ENCODE data around the gene CBFB. TPM values are rescaled to one million over a fixed set of nuclear protein-coding genes. Genes with fewer than 3 reads are reported as not detected.
A peak's percentile ranks its signal among the peaks of the same experiment; 100 is the strongest.
"Not testable (repeated sequence)": the region's sequence is repeated elsewhere in the genome, so short reads cannot be mapped to it uniquely, and the experiment has no call there.

Gene CBFB
- total and polyA plus RNA-seq, 3 experiments from 2014 or later, result 100 to 141 (median 132) TPM

- Mint-ChIP-seq H3K36me3 (peaks cover 0 to 56% (median 8%) of the 10 kb centered on the region in 3 donors), H3K27me3 (no peaks in the 10 kb centered on the region), H3K27ac (peak overlapping the region in 3 of 8 donors; percentile 8 to 54 (median 20)), H3K4me1 (peaks cover 48 to 82% (median 77%) of the 10 kb centered on the region in 3 donors), H3K4me3 (peak overlapping the region in 3 of 7 donors; percentile 8 to 23 (median 16)), H3K9me3 (no peaks in the 10 kb centered on the region)
- ChIA-PET POLR2A (interaction anchor here (0.8 kb wide), 1 partner anchor 900 kb away, joined by 3 read pairs; no protein-coding TSS in a partner anchor), CTCF (interaction anchor here (1.1 kb wide), 1 partner anchor 120 kb away, joined by 7 read pairs; no protein-coding TSS in a partner anchor)
- Histone ChIP-seq H3K4me1 (ENCODE audit: insufficient read depth, low read length) (peaks cover 43% of the 10 kb centered on the region), H3K4me3 (ENCODE audit: low read length) (no peak overlapping the region), H3K27me3 (ENCODE audit: insufficient read depth, low read length, poor library complexity, severe bottlenecking) (no peaks in the 10 kb centered on the region), H3K9me3 (ENCODE audit: low read length) (no peaks in the 10 kb centered on the region), H3K27ac (ENCODE audit: low read depth, low read length) (no peak overlapping the region), H3K36me3 (ENCODE audit: insufficient read depth, low read length) (peaks cover 5% of the 10 kb centered on the region)
- no peak for DNase-seq
Observed at GRCh38 chr16:67035364-67035763, 6.4 kb downstream of the CBFB start.

- Histone ChIP-seq H3K4me1 (ENCODE audit: insufficient read depth, low read length) (peaks cover 33% of the 10 kb centered on the region), H3K27me3 (ENCODE audit: insufficient read depth, low read length, poor library complexity, severe bottlenecking) (no peaks in the 10 kb centered on the region), H3K36me3 (ENCODE audit: insufficient read depth, low read length) (peaks cover 9% of the 10 kb centered on the region), H3K4me3 (ENCODE audit: low read length) (no peak overlapping the region), H3K9me3 (ENCODE audit: low read length) (no peaks in the 10 kb centered on the region), H3K27ac (ENCODE audit: low read depth, low read length) (no peak overlapping the region)
- Mint-ChIP-seq H3K27me3 (no peaks in the 10 kb centered on the region), H3K4me1 (peaks cover 49 to 82% (median 77%) of the 10 kb centered on the region in 3 donors), H3K27ac (peak overlapping the region in 3 of 8 donors; percentile 4 to 39 (median 11)), H3K36me3 (peaks cover 0 to 61% (median 14%) of the 10 kb centered on the region in 3 donors), H3K4me3 (peak overlapping the region in 1 of 7 donors; percentile 35), H3K9me3 (no peaks in the 10 kb centered on the region)
- no peak for DNase-seq
- ChIA-PET POLR2A (no interaction called here), CTCF (no interaction called here)
Observed at GRCh38 chr16:67036323-67036741, 7.4 kb downstream of the CBFB start.

- H3K36me3 Mint-ChIP-seq, result peaks cover 0 to 50% (median 14%) of the 10 kb centered on the region in 3 donors
- ChIA-PET POLR2A (no interaction called here), CTCF (interaction anchor here (0.8 kb wide), 1 partner anchor 116 kb away, joined by 4 read pairs; no protein-coding TSS in a partner anchor)
- no peaks in the 10 kb centered on the region for H3K9me3 Mint-ChIP-seq
- H3K27me3 Mint-ChIP-seq, result no peaks in the 10 kb centered on the region
- Histone ChIP-seq H3K4me1 (ENCODE audit: insufficient read depth, low read length) (peaks cover 15% of the 10 kb centered on the region), H3K27me3 (ENCODE audit: insufficient read depth, low read length, poor library complexity, severe bottlenecking) (no peaks in the 10 kb centered on the region), H3K9me3 (ENCODE audit: low read length) (no peaks in the 10 kb centered on the region), H3K27ac (ENCODE audit: low read depth, low read length) (no peak overlapping the region), H3K4me3 (ENCODE audit: low read length) (no peak overlapping the region), H3K36me3 (ENCODE audit: insufficient read depth, low read length) (peaks cover 10% of the 10 kb centered on the region)
- DNase-seq, result no peak
- H3K4me3 Mint-ChIP-seq, result no peak overlapping the region
- peaks cover 33 to 64% (median 60%) of the 10 kb centered on the region in 3 donors for H3K4me1 Mint-ChIP-seq
- peak overlapping the region in 1 of 8 donors; percentile 41 for H3K27ac Mint-ChIP-seq
Observed at GRCh38 chr16:67039260-67040020, 10.5 kb downstream of the CBFB start.

- peak overlapping the region in 1 of 8 donors; percentile 32 for H3K27ac Mint-ChIP-seq
- no peaks in the 10 kb centered on the region for H3K27me3 ChIP-seq (ENCODE audit: insufficient read depth, low read length, poor library complexity, severe bottlenecking)
- ChIA-PET CTCF (interaction anchor here (0.8 kb wide), 1 partner anchor 115 kb away, joined by 4 read pairs; no protein-coding TSS in a partner anchor), POLR2A (no interaction called here)
- no peaks in the 10 kb centered on the region for H3K9me3 Mint-ChIP-seq
- H3K9me3 ChIP-seq (ENCODE audit: low read length), result no peaks in the 10 kb centered on the region
- peaks cover 29 to 57% (median 56%) of the 10 kb centered on the region in 3 donors for H3K4me1 Mint-ChIP-seq
- peaks cover 10% of the 10 kb centered on the region for H3K36me3 ChIP-seq (ENCODE audit: insufficient read depth, low read length)
- H3K4me3 Mint-ChIP-seq, result no peak overlapping the region
- peaks cover 0 to 46% (median 12%) of the 10 kb centered on the region in 3 donors for H3K36me3 Mint-ChIP-seq
- no peak overlapping the region for H3K27ac ChIP-seq (ENCODE audit: low read depth, low read length)
- H3K4me3 ChIP-seq (ENCODE audit: low read length), result no peak overlapping the region
- H3K4me1 ChIP-seq (ENCODE audit: insufficient read depth, low read length), result peaks cover 8% of the 10 kb centered on the region
- DNase-seq, result no peak
- no peaks in the 10 kb centered on the region for H3K27me3 Mint-ChIP-seq
Observed at GRCh38 chr16:67040166-67040565, 11.2 kb downstream of the CBFB start.

GRCh38 chr16:67040906-67041305 lies 12.0 kb downstream of the CBFB start:
- no peak for DNase-seq
- ChIA-PET POLR2A (no interaction called here), CTCF (interaction anchor here (1.4 to 1.6 kb wide), 2 partner anchors 11 kb away, joined by 4 read pairs; no protein-coding TSS in a partner anchor)
- peaks cover 0 to 45% (median 12%) of the 10 kb centered on the region in 3 donors for H3K36me3 Mint-ChIP-seq
- Histone ChIP-seq H3K27ac (ENCODE audit: low read depth, low read length) (no peak overlapping the region), H3K4me3 (ENCODE audit: low read length) (no peak overlapping the region), H3K36me3 (ENCODE audit: insufficient read depth, low read length) (peaks cover 10% of the 10 kb centered on the region), H3K9me3 (ENCODE audit: low read length) (no peaks in the 10 kb centered on the region), H3K4me1 (ENCODE audit: insufficient read depth, low read length) (peaks cover 4% of the 10 kb centered on the region), H3K27me3 (ENCODE audit: insufficient read depth, low read length, poor library complexity, severe bottlenecking) (no peaks in the 10 kb centered on the region)
- peak overlapping the region in 1 of 7 donors; percentile 14 for H3K4me3 Mint-ChIP-seq
- H3K4me1 Mint-ChIP-seq, result peaks cover 24 to 50% (median 49%) of the 10 kb centered on the region in 3 donors
- no peaks in the 10 kb centered on the region for H3K27me3 Mint-ChIP-seq
- H3K9me3 Mint-ChIP-seq, result no peaks in the 10 kb centered on the region
- H3K27ac Mint-ChIP-seq, result peak overlapping the region in 4 of 8 donors; percentile 5 to 68 (median 23)

GRCh38 chr16:67041520-67041919 lies 12.6 kb downstream of the CBFB start:
- H3K4me1 ChIP-seq (ENCODE audit: insufficient read depth, low read length); H3K4me3 Mint-ChIP-seq; DNase-seq; H3K9me3 Mint-ChIP-seq; H3K27me3 Mint-ChIP-seq; POLR2A ChIA-PET; H3K4me3 ChIP-seq (ENCODE audit: low read length); H3K27ac ChIP-seq (ENCODE audit: low read depth, low read length); H3K27me3 ChIP-seq (ENCODE audit: insufficient read depth, low read length, poor library complexity, severe bottlenecking); H3K9me3 ChIP-seq (ENCODE audit: low read length); H3K36me3 ChIP-seq (ENCODE audit: insufficient read depth, low read length): not testable (repeated sequence)
- Mint-ChIP-seq H3K4me1 (peaks cover 24 to 49% (median 46%) of the 10 kb centered on the region in 3 donors), H3K36me3 (peaks cover 0 to 45% (median 12%) of the 10 kb centered on the region in 3 donors), H3K27ac (peak overlapping the region in 2 of 8 donors; percentile 7 to 29)
- CTCF ChIA-PET, result interaction anchor here (1.4 to 1.6 kb wide), 2 partner anchors 11 kb away, joined by 4 read pairs; no protein-coding TSS in a partner anchor

GRCh38 chr16:67043420-67043819 lies 14.5 kb downstream of the CBFB start:
- Histone ChIP-seq H3K4me1 (ENCODE audit: insufficient read depth, low read length) (no peaks in the 10 kb centered on the region), H3K27me3 (ENCODE audit: insufficient read depth, low read length, poor library complexity, severe bottlenecking) (no peaks in the 10 kb centered on the region), H3K27ac (ENCODE audit: low read depth, low read length) (no peak overlapping the region), H3K36me3 (ENCODE audit: insufficient read depth, low read length) (peaks cover 10% of the 10 kb centered on the region), H3K4me3 (ENCODE audit: low read length) (no peak overlapping the region), H3K9me3 (ENCODE audit: low read length) (no peaks in the 10 kb centered on the region)
- Mint-ChIP-seq H3K9me3 (no peaks in the 10 kb centered on the region), H3K4me1 (peaks cover 25 to 57% (median 52%) of the 10 kb centered on the region in 3 donors), H3K36me3 (peaks cover 0 to 42% (median 12%) of the 10 kb centered on the region in 3 donors), H3K27me3 (no peaks in the 10 kb centered on the region), H3K4me3 (no peak overlapping the region), H3K27ac (peak overlapping the region in 2 of 8 donors; percentile 4 to 46)
- DNase-seq, result no peak
- POLR2A ChIA-PET, result no interaction called here
- CTCF ChIA-PET, result interaction anchor here (0.7 to 1.7 kb wide), 4 partner anchors 21 to 125 kb away, joined by 3 to 5 read pairs (median 4); no protein-coding TSS in a partner anchor

- H3K9me3 ChIP-seq (ENCODE audit: low read length), result no peaks in the 10 kb centered on the region
- peaks cover 0 to 10% (median 5%) of the 10 kb centered on the region in 3 donors for H3K36me3 Mint-ChIP-seq
- H3K27ac Mint-ChIP-seq, result peak overlapping the region in 1 of 8 donors; percentile 1
- no peak overlapping the region for H3K4me3 Mint-ChIP-seq
- POLR2A ChIA-PET, result no interaction called here
- H3K27ac ChIP-seq (ENCODE audit: low read depth, low read length), result no peak overlapping the region
- H3K36me3 ChIP-seq (ENCODE audit: insufficient read depth, low read length), result no peaks in the 10 kb centered on the region
- no peaks in the 10 kb centered on the region for H3K27me3 Mint-ChIP-seq
- no peaks in the 10 kb centered on the region for H3K27me3 ChIP-seq (ENCODE audit: insufficient read depth, low read length, poor library complexity, severe bottlenecking)
- peaks cover 34 to 58% (median 50%) of the 10 kb centered on the region in 3 donors for H3K4me1 Mint-ChIP-seq
- CTCF ChIA-PET, result no interaction called here
- peaks cover 30% of the 10 kb centered on the region for H3K4me1 ChIP-seq (ENCODE audit: insufficient read depth, low read length)
- H3K9me3 Mint-ChIP-seq, result no peaks in the 10 kb centered on the region
- DNase-seq, result no peak
- no peak overlapping the region for H3K4me3 ChIP-seq (ENCODE audit: low read length)
Observed at GRCh38 chr16:67050796-67051195, 21.8 kb downstream of the CBFB start.

Measured in CD8-positive, alpha-beta memory T cell (primary cell).